ENCODE data around the gene COG6.
A peak's percentile ranks its signal among the peaks of the same experiment; 100 is the strongest.

Gene COG6

DNA sequence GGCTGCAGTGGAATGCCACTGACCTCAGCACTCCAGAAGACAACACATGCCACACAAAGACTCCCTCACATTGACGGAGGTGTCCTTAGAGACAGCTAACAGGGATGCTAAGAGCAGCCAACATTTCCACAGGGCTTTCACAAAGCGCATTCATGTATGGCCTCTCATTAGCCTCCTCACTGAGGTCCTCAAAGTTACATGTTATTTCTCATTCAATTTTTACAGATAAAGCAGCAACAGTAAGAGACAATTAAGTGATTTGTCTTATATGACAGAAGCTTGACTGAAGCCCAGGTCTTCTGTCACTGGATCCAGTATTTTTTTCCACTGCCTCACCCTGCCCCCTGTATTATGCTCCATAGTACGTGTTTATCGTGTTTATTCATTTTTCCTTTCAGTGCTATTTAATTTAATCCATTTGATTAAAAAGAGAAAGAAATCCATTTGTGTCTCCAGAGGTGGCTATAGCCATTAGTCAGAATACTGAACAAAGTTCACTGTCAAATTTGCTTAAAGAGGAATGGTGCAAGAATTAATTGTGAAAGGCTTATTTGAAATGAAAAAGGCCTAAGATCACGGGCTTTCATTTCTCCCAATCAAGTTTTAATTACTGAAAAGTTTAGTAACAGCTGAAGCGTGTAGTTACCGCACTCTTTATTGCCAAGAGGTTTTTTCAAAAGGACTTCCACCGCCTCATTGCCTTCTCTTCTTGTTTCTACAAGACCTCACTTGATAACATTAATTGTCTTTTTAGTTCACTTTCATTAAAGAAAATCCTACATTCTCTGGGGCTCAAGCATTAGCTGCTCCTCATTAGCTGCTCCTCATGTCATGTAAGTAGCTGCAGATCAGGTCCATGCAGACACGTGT is 115.0 kb downstream of the COG6 start:
- DNase-seq: no peak

DNA sequence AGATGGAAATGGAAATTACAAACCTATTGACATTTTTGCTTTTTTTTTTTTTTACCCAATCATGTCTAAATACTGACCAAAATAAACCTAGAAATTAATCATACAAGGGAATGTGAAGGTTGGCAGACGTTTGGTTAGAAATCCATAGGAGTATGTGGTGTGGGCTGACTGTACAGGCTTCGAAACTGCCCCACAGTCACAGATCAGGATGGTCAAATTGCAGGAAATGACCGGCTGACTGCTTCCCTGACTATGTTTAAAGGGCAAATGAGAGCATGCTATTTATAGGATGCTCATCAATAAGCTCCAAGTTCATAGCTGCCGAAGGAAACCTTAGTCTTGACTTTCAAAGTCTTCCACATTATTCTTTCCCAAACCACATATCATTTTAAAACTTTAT is 118.4 kb downstream of the COG6 start:
- no peak for DNase-seq

DNA sequence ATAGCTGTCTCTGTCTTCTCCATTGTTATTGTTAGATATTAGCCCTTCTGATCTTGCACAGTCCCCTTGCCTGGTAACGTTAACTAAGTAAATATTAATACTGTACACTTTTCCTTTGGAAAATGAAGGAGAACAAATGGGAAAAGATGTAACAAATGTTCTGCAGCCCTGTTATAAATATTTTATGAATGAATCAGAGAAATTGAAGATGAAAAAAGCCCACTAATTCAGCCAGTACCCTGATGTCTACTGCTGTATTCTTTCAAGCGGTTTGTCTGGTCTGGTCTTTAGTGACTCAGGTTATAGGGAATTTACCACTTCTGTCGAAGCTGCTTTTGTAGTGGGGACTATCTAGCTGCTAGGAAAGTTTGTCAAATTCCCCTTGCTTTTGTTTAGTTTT is 121.0 kb downstream of the COG6 start:
- no peak for DNase-seq

GRCh38 chr13:39777021-39777420 is 121.6 kb downstream of the COG6 start:
- no peak for DNase-seq

DNA sequence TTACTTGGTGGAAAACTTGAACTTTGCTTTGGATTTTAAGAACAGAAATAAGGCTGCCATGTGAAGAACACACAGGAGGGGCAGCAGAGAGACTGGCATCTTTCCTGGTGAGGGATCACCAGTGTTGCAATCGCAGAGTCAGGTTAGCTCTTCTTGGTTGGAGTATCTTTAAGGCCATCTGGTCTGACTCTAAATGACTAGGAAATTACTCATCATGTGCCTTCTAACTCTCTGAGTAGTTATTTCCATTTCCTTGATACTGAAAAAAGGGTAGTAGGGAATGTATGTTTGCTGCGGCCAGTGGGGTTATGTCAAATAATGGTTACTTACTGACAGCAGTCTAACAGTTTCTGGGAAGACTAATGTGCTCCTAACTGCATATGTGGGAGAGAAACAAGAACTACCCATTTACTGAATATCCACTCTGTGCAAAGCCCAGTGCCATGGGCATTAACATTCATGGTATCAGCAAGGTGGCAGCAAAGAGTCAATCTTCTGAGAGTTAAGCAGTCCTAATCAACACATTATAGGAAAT is 122.1 kb downstream of the COG6 start:
- DNase-seq: peak; percentile 29 to 36

DNA sequence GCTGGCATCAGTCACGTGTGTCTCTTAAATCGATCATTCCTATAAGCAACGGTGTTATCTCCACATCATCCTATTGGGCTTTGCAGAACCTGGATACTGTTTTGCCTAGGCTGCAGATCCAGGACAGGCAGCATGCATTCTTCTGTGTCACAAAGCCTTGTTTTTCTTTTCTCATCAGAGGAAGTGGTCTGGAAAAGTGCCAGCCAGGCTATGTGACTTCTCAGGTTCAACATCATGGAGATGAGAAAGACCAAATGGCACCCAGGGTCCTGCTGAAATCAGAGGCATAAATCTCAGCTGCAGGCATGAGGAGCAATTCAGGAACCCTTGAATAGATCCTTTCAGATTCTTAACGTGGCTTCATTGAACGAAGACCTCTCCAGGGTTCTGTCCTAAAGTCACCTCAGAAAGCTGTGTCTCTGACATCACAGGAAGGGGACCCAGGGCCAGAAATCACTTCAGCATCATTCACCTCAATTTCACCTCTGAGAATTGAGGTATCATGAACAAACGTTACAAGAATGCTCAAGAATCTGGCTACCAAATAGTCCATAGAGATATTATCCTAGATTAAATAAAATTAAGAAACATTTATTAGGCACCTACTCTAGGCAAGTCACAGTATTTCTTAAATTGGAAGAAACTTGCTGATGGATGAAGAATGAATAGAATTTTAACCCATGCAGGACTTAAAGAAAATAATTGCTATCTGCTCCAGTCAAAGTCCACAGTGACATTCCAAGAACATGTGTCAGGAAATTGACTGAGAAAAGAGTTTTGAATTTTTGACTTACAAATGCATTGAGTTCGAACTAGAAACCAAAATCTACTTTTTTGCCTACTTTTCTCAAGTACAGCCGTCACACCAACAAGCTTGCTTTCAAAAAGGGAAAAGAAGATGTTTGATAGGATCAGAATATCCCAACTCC is 124.1 kb downstream of the COG6 start:
- peak; percentile 25 to 33 for DNase-seq

GRCh38 chr13:39780711-39781110 is 125.2 kb downstream of the COG6 start:
- no peak for DNase-seq

GRCh38 chr13:39781381-39781780 is 125.9 kb downstream of the COG6 start:
- no peak for DNase-seq

GRCh38 chr13:39783051-39783450 is 127.6 kb downstream of the COG6 start:
- no peak for DNase-seq

GRCh38 chr13:39784347-39784746 is 128.9 kb downstream of the COG6 start:
- DNase-seq: no peak

GRCh38 chr13:39786091-39786490 is 130.6 kb downstream of the COG6 start:
- DNase-seq: no peak

DNA sequence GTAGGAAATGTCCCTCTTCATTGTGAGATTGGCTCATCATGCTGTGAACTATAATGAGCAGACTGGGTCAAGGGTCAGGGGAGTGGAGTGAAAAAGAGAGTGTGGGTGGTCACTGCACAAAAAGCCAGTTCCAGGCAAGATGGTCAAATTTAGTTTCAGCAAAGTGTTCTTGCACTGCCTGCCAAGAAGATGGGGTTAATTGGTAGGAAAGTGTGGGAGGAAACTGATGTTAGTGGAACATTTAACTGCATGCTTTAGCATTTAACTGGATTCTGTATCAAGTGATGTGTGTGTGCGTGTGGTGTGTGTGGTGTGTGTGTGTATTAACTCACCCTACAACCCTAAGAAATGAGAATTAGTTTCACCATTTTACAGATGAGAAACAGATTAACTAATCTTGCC is 131.6 kb downstream of the COG6 start:
- no peak for DNase-seq

DNA sequence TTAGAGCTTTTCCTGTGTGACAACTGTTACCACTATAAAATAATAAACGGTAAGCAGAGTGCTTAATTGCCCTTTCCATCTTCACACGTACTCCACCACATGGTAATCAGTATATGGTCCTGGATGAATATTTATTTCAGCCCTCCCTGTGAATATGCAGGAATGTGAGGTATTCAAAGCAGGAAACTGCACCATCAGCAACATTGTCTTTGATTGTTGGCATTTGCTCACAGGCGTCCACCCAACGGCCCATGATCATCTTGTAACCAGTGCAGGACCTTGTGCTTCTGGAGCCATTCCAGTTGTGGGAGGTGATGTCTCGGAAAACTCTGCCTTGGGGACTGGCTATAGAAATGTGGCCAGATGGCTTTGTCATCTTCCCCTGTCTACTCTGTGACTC is 132.6 kb downstream of the COG6 start:
- no peak for DNase-seq

DNA sequence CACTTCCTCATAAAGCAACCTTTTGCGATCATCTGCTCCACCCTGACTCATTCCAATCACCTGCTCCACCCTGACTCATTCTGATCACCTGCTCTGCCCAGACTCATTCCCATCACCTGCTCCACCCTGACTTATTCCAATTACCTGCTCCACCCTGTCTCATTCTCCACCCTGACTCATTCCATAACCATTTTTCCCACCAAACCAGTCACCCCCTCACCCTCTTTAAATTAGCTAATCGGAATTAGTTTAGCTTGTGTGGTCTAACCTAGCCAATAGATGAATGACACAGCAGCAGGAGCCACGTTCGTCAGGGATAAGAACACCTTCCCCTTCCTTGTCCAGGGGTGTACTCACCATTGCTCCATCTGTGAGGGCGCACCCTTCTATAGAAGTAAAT is 134.0 kb downstream of the COG6 start:
- DNase-seq: no peak

Data from activated CD4-positive, alpha-beta T cell treated with anti-CD3 and anti-CD28 coated beads, Interleukin-2, amount 50 U/mL, for 4 hours (primary cell).